Vagina (tissue), 2 donors: ENCODE data around the gene POR. TPM values are rescaled to one million over a fixed set of nuclear protein-coding genes. Genes with fewer than 3 reads are reported as not detected.

Source experiments
- DNase-seq, 2 donors: peaks; one replicate each; pipeline ENCODE4 v3.0.0-alpha.2; 2017; ENCODE audit errors: extremely low spot score in 2 of 2
- H3K27ac ChIP-seq: fragments of 200-600 bp; sonication (generic); one replicate; pipeline ENCODE4 v1.5.1; 2019
- H3K27me3 ChIP-seq: fragments of 200-600 bp; sonication (generic); one replicate; pipeline ENCODE4 v1.5.1; 2019
- H3K36me3 ChIP-seq, 2 donors: fragments of 200-600 bp; sonication (generic); one replicate each; pipeline ENCODE4 v1.5.1; 2017 to 2019
- H3K4me1 ChIP-seq: fragments of 200-600 bp; sonication (generic); one replicate; pipeline ENCODE4 v1.5.1; 2019
- H3K4me3 ChIP-seq, 2 donors: fragments of 200-600 bp; sonication (generic); 1 replicate in 1 of 2; 2 replicates in 1 of 2; pipeline ENCODE4 v1.5.1; 2016 to 2019
- H3K9me3 ChIP-seq: fragments of 200-600 bp; sonication (generic); one replicate; pipeline ENCODE4 v1.5.1; 2019
- CTCF ChIP-seq, 3 experiments: fragments of 450-650 bp in 2 of 3; fragments of 200-600 bp in 1 of 3; sonication (generic) in 1 of 3; IDR thresholded peaks; one replicate each; pipeline ENCODE4 v1.5.1; 2017 to 2019; ENCODE audit warnings: antibody characterized with exemption in 3 of 3, mild to moderate bottlenecking in 2 of 3, moderate library complexity in 2 of 3
- POLR2A ChIP-seq, 2 donors: fragments of 450-650 bp; IDR thresholded peaks; one replicate each; pipeline ENCODE4 v1.6.1; 2017; ENCODE audit warnings: antibody characterized with exemption in 2 of 2, mild to moderate bottlenecking in 2 of 2, moderate library complexity in 2 of 2
- POLR2AphosphoS5 ChIP-seq, 2 donors: sonication (generic); formaldehyde crosslinking; IDR thresholded peaks; one replicate each; pipeline ENCODE4 v1.9.0; 2017; ENCODE audit warnings: antibody characterized with exemption in 2 of 2, mild to moderate bottlenecking in 2 of 2, low read depth in 1 of 2; ENCODE audit not compliant: insufficient read depth in 1 of 2
- intact Hi-C: fragments of 100-400 bp; cut with DNase I; formaldehyde crosslinking; loops from one replicate; pipeline ENCODE4 v1.15.1; 2023
- total RNA-seq: library from RNA; depleted of rRNA; stranded (reverse); fragments of >200 nt; gene quantifications from one replicate; pipeline ENCODE4 v1.2.3, GENCODE V29; 2016

Gene POR
- total RNA-seq, 1 donor from 2014 or later, result 94.3 TPM

- intact Hi-C loops, result no loop called here
These were observed 81.5 kb downstream of the POR start for GRCh38 chr7:75996476-75996875.

GRCh38 chr7:75998038-75998437 lies 83.1 kb downstream of the POR start:
- intact Hi-C loops, result no loop called here
- no peak for DNase-seq
- no peaks in the 10 kb centered on the region for H3K9me3 ChIP-seq
- H3K4me1 ChIP-seq, result peaks cover 13% of the 10 kb centered on the region
- peaks cover 0 to 8% of the 10 kb centered on the region in 2 donors for H3K36me3 ChIP-seq
- no peak overlapping the region for H3K27ac ChIP-seq
- no peaks in the 10 kb centered on the region for H3K27me3 ChIP-seq
- no peak overlapping the region for H3K4me3 ChIP-seq
- TF ChIP-seq POLR2A (IDR thresholded peaks at IDR 0.05) (no peak), CTCF (IDR thresholded peaks at IDR 0.05) (no peak), POLR2AphosphoS5 (IDR thresholded peaks at IDR 0.05; ENCODE audit: insufficient read depth in 1 of 2, low read depth in 1 of 2) (no peak)

More at GRCh38 chr7:75996476-75996875, 81.5 kb downstream of the POR start:
- Histone ChIP-seq H3K9me3 (no peaks in the 10 kb centered on the region), H3K4me1 (peaks cover 23% of the 10 kb centered on the region), H3K36me3 (peaks cover 0 to 14% of the 10 kb centered on the region in 2 donors), H3K27me3 (no peaks in the 10 kb centered on the region), H3K27ac (no peak overlapping the region), H3K4me3 (no peak overlapping the region)
- DNase-seq, result no peak
- no peak for TF ChIP-seq POLR2A (IDR thresholded peaks at IDR 0.05)
- TF ChIP-seq CTCF (IDR thresholded peaks at IDR 0.05), result no peak
- no peak for TF ChIP-seq POLR2AphosphoS5 (IDR thresholded peaks at IDR 0.05; ENCODE audit: insufficient read depth in 1 of 2, low read depth in 1 of 2)

GRCh38 chr7:76000566-76000965 lies 85.6 kb downstream of the POR start:
- DNase-seq, result no peak
- H3K4me3 ChIP-seq, result no peak overlapping the region
- H3K36me3 ChIP-seq, result peaks cover 0 to 20% of the 10 kb centered on the region in 2 donors
- no peak overlapping the region for H3K27ac ChIP-seq
- intact Hi-C loops, result no loop called here
- no peaks in the 10 kb centered on the region for H3K4me1 ChIP-seq
- no peak for TF ChIP-seq POLR2A (IDR thresholded peaks at IDR 0.05)
- no peak for TF ChIP-seq CTCF (IDR thresholded peaks at IDR 0.05)
- TF ChIP-seq POLR2AphosphoS5 (IDR thresholded peaks at IDR 0.05; ENCODE audit: insufficient read depth in 1 of 2, low read depth in 1 of 2), result no peak
- H3K27me3 ChIP-seq, result no peaks in the 10 kb centered on the region
- H3K9me3 ChIP-seq, result no peaks in the 10 kb centered on the region

GRCh38 chr7:76002139-76002538 lies 87.2 kb downstream of the POR start:
- no peaks in the 10 kb centered on the region for H3K9me3 ChIP-seq
- no peaks in the 10 kb centered on the region for H3K27me3 ChIP-seq
- TF ChIP-seq CTCF (IDR thresholded peaks at IDR 0.05) (no peak), POLR2A (IDR thresholded peaks at IDR 0.05) (no peak), POLR2AphosphoS5 (IDR thresholded peaks at IDR 0.05; ENCODE audit: insufficient read depth in 1 of 2, low read depth in 1 of 2) (no peak)
- no peak overlapping the region for H3K4me3 ChIP-seq
- DNase-seq, result no peak
- no peak overlapping the region for H3K27ac ChIP-seq
- intact Hi-C loops, result no loop called here
- H3K36me3 ChIP-seq, result peaks cover 0 to 20% of the 10 kb centered on the region in 2 donors
- no peaks in the 10 kb centered on the region for H3K4me1 ChIP-seq

GRCh38 chr7:76002822-76003221 lies 87.9 kb downstream of the POR start:
- intact Hi-C loops, result no loop called here
- DNase-seq, result no peak
- Histone ChIP-seq H3K27me3 (no peaks in the 10 kb centered on the region), H3K9me3 (no peaks in the 10 kb centered on the region), H3K27ac (no peak overlapping the region), H3K4me3 (no peak overlapping the region), H3K4me1 (no peaks in the 10 kb centered on the region), H3K36me3 (peaks cover 0 to 20% of the 10 kb centered on the region in 2 donors)
- TF ChIP-seq CTCF (IDR thresholded peaks at IDR 0.05) (no peak), POLR2A (IDR thresholded peaks at IDR 0.05) (no peak), POLR2AphosphoS5 (IDR thresholded peaks at IDR 0.05; ENCODE audit: insufficient read depth in 1 of 2, low read depth in 1 of 2) (no peak)
